Measurements from ENCODE around the gene PINLYP. TPM values are rescaled to one million over a fixed set of nuclear protein-coding genes. Genes with fewer than 3 reads are reported as not detected.

Gene PINLYP
- total and polyA plus RNA-seq, 9 of the 15 experiments (the other 6 are each of a cell fraction or from before 2014, with no cell fraction given): 1.00 to 6.7 (median 2.2) TPM

GRCh38 chr19:43526884-43527859 lies 48.4 kb upstream of the PINLYP start, which contains the start of gene ETHE1 (continued):
- peak; percentile 79 for TF ChIP-seq MAX (CRISPR knock-in tag; IDR thresholded peaks at IDR 0.05)
- peak; percentile 4; the same call in 1 of the 2 replicates for TF ChIP-seq CREM (IDR thresholded peaks at IDR 0.05; ENCODE audit: low read depth)
- peak; percentile 71 for TF ChIP-seq NR2C1 (IDR thresholded peaks at IDR 0.05)
- peak; percentile 76 for TF ChIP-seq NR2C1 (tag; IDR thresholded peaks at IDR 0.05)
- TF ChIP-seq ZSCAN29 (IDR thresholded peaks at IDR 0.05): no peak
- peak; percentile 64; the same call in 1 of the 2 replicates for TF ChIP-seq FOXP1 (CRISPR knock-in tag; IDR thresholded peaks at IDR 0.05)
- TF ChIP-seq MGA (IDR thresholded peaks at IDR 0.05): peak; percentile 90
- no peak for TF ChIP-seq ZNF644 (tag; IDR thresholded peaks at IDR 0.05; ENCODE audit: low read depth)
- no peak for TF ChIP-seq SP2 (IDR thresholded peaks at IDR 0.05; ENCODE audit: extremely low read depth, low read depth, low read length, poor library complexity, severe bottlenecking)
- TF ChIP-seq NRF1 (conservative IDR thresholded peaks at IDR 0.05 in 1 of 2, IDR thresholded peaks at IDR 0.05 in 1 of 2): peak; percentile 21 to 22; a peak in 2 of 4 replicates
- 0 out of 2 replicates have a peak, but pooled peaks have one; percentile 41 for TF ChIP-seq NR4A1 (CRISPR knock-in tag; IDR thresholded peaks at IDR 0.05)
- TF ChIP-seq NR4A1 (tag; IDR thresholded peaks at IDR 0.05): no peak
- TF ChIP-seq ZBTB7A (IDR thresholded peaks at IDR 0.05; ENCODE audit: borderline replicate concordance, control insufficient read depth, low read depth, low read length): peak; percentile 91
- peak; percentile 74 for TF ChIP-seq VEZF1 (CRISPR knock-in tag; IDR thresholded peaks at IDR 0.05)

Data from K562 (cell line).